HG02623 (cell line): ENCODE data around the gene MARCKSL1.
A peak's percentile ranks its signal among the peaks of the same experiment; 100 is the strongest.
"Not testable (repeated sequence)": the region's sequence is repeated elsewhere in the genome, so short reads cannot be mapped to it uniquely, and the experiment has no call there.

ENCODE experiments used
- ATAC-seq: cut with Tn5 transposase; IDR thresholded peaks from one replicate; pipeline ENCODE4 v1.9.1; 2021; ENCODE audit warnings: moderate library complexity; ENCODE audit not compliant: unreplicated experiment

Gene MARCKSL1

GRCh38 chr1:32335790-32336590 is at the start of gene MARCKSL1:
MARCKSL1 (minus strand) TSS chr1:32336233; CDS start chr1:32336033, 200 bp downstream.
- ATAC-seq, result peak; percentile 37

GRCh38 chr1:32380057-32380456 is 44.0 kb upstream of the MARCKSL1 start:
- ATAC-seq, result no peak

- no peak for ATAC-seq
Observed at GRCh38 chr1:32377541-32378220, 41.6 kb upstream of the MARCKSL1 start.

GRCh38 chr1:32376199-32376598 is 40.2 kb upstream of the MARCKSL1 start:
- ATAC-seq, result no peak

- ATAC-seq, result no peak
Observed at GRCh38 chr1:32373996-32374592, 38.1 kb upstream of the MARCKSL1 start.

GRCh38 chr1:32372149-32372756 is 36.2 kb upstream of the MARCKSL1 start:
- ATAC-seq, result no peak

GRCh38 chr1:32367912-32368635 is 32.0 kb upstream of the MARCKSL1 start:
- ATAC-seq, result no peak

- no peak for ATAC-seq
Observed at GRCh38 chr1:32365445-32365844, 29.4 kb upstream of the MARCKSL1 start.

- no peak for ATAC-seq
Observed at GRCh38 chr1:32364836-32365235, 28.8 kb upstream of the MARCKSL1 start.

GRCh38 chr1:32363713-32364112 is 27.7 kb upstream of the MARCKSL1 start:
- ATAC-seq, result no peak

- no peak for ATAC-seq
Observed at GRCh38 chr1:32362474-32363313, 26.7 kb upstream of the MARCKSL1 start, which contains the start of the genes FAM229A and TSSK3. FAM229A (minus strand) TSS chr1:32362485; CDS start chr1:32362091, 394 bp downstream. TSSK3 (plus strand) TSS chr1:32362539; CDS start chr1:32362702, 163 bp downstream.

- no peak for ATAC-seq
Observed at GRCh38 chr1:32361674-32362473, 25.8 kb upstream of the MARCKSL1 start.

- ATAC-seq, result no peak
Observed at GRCh38 chr1:32361308-32361673, 25.3 kb upstream of the MARCKSL1 start.

GRCh38 chr1:32358435-32358834 is 22.4 kb upstream of the MARCKSL1 start:
- ATAC-seq, result no peak

GRCh38 chr1:32357614-32358013 is 21.6 kb upstream of the MARCKSL1 start:
- no peak for ATAC-seq

- ATAC-seq, result no peak
Observed at GRCh38 chr1:32356478-32356877, 20.4 kb upstream of the MARCKSL1 start.

GRCh38 chr1:32355778-32356177 is 19.7 kb upstream of the MARCKSL1 start:
- ATAC-seq, result not testable (repeated sequence)

GRCh38 chr1:32353886-32354570 is 18.0 kb upstream of the MARCKSL1 start:
- ATAC-seq, result no peak
